Measurements from ENCODE around the gene COX4I1.

The COX4I1 gene

DNA sequence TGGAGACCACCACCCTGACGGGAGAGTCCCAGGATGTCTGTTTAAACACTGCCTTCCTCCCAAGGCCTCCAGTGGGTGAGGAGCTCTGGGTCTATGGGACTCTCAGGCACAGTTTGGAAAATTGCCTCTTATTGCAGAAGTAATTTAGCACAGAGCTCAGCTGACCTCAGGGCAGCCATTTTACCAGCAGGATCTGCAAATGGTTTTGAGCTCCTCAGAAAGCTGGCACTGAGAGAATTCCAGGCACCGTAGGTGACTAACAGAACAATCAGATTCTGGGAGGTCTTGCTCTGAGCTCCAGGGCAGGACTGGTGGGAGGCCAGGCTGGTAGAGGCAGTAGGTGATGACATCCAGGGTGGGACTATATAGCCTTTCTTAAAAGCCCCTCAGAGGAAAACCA lies 31.3 kb upstream of the COX4I1 start:
- no peak for DNase-seq

DNA sequence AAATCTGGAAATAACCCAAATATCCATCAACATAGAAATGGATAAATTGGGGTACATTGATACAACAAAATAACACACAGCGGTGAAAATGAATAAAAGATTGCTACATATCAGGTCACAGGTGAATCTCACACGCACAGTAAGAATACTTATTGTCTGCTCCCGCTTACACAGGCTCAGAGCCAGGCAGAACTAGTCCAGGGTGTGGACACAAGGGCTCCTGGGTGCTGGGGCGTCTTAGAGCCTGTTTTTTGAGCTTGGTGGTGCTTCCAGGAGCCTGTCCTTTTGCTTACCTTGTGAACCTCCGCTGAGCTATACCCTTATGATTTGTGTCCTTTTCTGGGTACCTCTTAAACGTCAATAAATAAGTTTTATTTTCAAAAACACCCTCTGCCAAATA lies 28.8 kb upstream of the COX4I1 start:
- no peak for DNase-seq

DNA sequence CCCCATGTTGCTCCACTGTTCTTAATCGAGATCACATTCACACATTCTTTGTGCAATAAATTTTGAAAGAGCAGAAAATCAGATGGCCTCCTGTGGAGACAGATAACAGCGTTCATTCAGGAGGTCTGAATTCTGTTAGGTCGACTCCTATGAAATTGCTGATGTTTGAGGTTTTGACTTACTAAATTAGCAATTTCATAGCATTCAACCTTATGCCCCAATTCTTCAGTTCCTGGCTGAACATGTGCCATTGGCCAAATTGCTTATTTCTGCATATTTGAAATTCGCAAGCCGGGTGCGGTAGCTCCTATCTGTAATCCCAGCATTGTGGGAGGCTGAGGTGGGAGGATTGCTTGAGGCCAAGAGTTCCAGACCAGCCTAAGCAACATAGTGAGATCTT lies 26.5 kb upstream of the COX4I1 start:
- no peak for DNase-seq

DNA sequence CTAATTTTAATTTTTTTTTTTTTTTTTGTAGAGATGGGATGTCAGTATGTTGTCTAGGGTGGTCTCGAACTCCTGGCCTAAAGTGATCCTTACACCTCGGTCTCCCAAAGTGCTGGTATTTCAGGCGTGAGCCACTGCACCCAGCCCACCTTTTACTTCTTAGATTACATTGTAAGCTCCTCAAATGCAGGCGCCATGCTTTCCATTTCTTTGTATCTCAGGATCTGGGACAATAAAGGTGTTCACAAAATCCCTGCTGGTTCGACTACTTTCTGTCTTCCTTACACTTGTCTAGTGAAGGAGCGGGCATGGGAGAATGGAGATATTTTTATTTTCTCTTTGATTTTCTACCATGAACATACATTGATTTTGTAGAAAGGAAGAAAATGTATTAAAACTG lies 25.4 kb upstream of the COX4I1 start:
- DNase-seq = no peak

DNA sequence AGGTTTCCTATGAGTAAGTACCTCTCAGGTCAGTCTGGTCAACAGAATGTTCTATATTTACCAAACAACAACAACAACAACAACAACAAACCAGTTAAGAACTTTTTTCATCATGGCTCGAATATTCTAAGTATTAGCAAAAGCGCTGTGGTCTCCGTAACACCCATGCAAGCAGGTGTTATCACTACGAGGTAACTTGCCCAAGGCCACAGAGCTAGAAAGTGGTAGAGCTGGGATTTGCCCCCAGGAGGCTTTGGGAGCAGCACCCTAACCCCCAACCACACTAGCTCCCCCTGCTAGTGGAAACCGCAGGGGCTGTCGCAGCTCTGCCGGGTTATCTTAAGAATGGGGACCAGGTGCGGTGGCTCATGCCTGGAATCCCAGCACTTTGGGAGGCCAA lies 24.7 kb upstream of the COX4I1 start:
- no peak for DNase-seq

DNA sequence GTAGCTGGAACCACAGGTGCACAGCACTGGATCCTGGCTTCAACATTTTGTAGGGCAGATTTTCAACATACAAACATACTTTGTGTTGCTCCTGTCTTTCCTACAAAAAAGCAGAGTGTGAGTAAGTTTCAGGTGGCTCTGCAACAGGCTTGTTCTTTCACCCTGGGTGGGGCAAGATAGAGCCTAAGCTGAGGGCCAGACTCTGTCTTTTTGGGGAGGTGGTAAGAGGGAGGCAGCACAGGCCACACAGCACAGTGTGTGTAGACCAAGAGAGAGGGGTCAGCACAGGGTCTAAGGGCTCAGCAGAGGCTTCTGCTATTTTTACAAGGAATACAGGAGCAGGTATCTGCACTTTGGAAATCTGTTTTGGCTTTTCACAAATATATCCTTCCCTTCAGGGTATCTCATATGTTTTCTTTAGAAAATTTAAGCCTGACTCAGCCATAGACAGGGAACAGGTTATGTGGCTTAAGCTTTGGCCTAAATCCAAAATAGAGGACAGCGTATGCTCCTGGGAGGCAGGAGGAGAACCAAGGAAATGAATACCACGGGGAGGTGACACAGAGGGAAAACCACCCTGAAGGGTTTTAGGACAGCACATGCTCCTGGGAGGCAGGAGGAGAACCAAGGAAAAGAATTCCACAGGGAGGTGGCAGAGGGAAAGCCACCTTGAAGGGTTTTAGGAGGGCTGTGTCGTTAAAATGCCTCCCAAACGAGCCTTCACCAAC lies 21.7 kb upstream of the COX4I1 start:
- no peak for DNase-seq

DNA sequence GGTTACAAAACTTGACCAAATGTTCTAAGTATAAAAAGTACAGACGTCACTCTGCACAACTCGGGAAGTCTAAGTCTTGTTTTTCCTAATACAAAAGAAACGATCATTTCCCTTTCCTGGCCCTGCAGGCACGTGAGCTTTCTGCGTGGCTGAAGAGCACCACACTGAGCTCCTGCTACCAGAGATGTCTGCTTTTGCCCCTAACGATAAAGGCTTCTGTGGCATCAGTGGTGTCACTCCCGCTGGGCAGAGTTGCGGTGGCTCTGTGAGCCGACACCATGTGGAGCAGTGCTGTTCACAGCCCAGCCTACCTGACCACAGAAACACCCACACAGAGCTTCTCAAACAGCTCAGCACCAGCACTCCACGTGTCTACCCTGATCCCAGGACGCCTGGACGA lies 20.6 kb upstream of the COX4I1 start:
- DNase-seq = no peak

DNA sequence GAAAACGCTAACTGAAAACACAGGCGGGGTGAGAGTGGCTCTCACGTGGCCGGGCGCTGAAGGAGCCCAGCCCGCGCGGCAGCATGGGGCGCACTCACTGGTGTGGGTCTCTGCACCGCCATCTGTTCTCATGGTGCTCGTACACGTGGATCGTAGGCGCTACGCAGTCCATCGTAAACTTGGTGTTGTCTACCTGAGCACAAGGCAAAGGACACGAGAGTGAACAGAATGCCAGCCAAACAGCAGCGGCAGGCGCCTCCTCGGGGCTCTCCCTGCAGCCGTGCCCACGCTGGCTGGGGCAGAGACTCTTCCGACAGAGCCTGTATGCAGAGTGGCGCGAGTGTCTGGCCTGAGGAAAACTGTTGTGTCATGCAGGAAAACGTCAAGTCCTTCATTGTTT lies 19.2 kb upstream of the COX4I1 start:
- DNase-seq = no peak

DNA sequence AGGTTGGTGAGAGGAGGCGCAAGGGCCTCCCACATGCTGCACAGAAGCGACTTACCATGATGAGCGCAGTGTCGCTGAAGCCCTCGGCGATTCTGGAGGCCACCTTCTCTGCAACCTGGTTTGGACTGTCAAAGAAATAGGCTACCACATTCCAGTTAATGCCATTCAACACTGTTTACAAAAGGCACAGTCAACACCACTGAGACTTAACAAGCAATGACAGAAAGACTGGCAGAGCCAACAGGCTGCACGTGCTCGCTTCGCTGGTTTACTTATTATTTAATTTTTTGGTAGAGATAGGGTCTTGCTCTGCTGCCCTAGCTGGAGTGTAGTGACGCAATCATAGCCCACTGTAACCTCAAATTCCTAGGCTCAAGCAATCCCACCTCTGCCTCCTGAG lies 18.3 kb upstream of the COX4I1 start:
- DNase-seq = peak; percentile 0

DNA sequence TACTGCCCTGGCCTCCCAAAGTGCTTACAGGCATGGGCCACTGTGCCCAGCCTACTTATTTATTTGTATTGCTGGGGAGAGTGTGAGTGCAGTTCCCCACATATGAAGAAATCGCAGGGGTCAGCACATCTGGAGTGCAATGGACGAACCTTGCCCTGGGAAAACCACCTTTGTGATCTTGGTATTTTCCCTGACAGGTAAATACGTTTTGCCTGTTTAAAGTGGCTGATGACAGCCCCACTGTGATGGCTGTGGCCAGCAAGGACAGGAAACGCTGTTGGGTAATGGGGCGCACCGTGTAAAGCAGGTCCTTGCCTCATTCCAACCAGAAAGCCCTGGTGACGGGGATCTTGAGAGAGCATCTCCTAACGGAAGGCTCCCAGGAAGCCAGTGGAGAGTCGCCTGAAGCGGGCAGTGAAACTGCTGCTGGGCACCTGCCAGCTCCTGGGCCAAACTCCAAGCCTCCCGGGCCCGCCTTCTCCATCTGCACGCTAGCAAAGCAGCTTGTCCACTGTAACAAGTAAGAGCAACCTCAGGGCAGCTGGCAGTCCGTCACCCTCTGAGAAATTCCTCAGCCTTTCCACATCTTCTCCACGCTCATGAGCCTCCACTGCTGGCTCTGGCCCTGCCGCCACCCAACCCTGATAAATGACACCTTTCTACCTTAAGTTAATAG lies 17.7 kb upstream of the COX4I1 start:
- DNase-seq = peak; percentile 2

DNA sequence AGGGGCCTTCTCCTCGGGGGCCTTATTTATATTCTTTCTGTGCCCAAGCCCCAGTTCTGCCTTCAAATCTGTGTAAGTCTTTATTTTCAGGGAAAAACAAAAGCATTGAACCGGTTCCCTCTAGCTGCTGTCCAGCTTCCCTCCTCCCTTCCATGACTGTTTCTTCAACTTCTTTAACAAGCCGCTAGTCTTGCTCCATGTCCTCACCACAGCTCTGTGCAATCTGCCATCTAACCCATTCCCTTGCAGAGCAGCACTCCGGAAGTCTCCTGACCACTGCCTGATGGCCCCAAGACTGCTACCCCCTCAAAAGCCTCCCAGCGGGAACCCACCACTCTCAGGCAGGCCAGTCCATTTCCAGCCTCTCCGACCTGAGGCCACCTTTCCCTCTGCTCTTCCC lies 17.0 kb upstream of the COX4I1 start:
- no peak for DNase-seq

DNA sequence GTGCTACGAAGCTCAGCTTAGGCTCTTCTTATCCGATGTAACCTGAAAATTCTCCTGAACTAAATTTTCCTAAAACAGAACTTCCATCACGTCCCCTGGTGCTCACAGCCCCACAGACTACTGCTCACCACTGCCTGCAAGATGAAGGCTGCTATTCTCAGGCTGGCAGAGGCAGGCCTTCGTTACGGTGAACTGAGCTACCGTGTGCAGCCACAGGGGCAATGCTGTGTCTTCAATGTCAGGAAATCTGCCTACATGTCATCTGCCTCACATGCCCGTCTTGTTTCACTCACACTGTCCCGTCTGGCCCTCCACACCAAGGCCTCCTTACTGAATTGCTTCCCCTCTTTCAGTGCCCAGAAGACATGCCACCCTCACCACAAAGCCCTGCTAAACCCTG lies 16.1 kb upstream of the COX4I1 start:
- no peak for DNase-seq

DNA sequence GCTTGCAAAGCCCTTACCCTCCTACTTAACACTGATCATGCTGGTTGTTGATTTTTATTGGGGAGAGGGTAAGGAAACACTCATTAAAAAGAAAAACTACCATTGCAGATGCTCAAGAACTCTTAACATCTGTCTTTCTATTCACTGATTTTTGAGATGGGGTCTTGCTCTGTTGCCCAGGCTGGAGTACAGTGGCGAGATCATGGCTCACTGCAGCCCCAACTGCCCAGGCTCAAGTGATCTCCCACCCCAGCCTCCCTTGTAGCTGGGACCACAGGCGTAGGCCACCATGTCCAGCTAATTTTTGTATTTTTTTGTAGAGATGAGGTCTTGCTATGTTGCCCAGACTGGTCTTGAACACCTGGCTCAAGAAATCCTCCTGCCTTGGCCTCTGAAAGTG lies 14.7 kb upstream of the COX4I1 start:
- DNase-seq = no peak

DNA sequence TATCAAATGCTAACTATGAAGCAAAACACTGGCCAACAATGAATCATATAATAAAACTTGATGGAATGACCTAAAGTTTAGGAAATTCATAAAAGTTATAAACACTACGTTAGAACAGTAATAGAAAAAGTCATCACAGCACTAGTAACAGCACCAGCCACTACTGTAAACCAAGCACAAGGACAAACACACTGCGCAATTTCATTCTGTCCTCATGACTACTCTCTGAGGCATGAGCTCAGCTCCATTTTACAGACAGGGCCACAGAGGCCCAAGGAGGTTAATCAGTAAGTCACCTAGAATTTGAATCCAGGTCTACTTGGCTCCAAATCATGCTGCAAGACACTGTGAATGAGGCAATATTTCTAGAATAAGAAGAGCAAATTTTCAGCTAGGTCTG lies 13.6 kb upstream of the COX4I1 start:
- no peak for DNase-seq

DNA sequence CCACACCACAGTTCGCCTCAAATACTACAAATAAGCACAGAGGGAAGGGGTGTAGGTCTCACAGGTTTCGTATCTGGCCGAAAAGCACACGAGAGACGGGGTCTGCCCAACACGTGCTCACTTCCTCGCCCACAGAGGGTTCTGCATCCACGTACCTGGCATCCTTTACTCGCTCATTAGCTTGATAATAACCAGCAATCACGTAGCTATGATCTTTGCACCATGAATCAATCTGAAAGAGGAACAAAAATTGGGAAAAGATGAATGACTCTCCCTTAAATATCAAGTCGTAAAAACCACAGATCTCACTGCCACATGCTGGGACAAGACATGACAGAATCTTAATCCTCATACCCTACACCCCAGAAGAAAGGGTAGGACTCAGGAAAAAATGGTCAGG lies 10.7 kb upstream of the COX4I1 start:
- no peak for DNase-seq

DNA sequence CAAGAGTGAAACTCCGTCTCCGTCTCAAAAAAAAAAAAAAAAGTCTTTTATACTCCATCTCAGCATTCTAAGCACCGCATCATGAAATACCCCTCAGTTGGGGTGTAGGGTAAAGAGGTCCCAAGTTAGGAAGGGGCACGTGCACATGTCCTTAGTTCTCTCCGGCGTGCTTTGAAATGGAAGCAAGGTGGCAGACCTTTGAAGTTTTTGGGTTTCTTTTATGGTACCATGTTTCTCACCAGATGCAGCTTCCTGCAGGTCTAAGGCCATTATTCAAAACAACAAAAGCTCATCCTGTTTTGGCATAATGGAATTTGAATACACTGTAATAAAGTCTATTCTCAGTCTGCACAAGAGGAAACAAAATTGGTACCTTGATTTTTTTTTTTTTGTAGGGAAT lies 9.7 kb upstream of the COX4I1 start:
- DNase-seq = no peak

DNA sequence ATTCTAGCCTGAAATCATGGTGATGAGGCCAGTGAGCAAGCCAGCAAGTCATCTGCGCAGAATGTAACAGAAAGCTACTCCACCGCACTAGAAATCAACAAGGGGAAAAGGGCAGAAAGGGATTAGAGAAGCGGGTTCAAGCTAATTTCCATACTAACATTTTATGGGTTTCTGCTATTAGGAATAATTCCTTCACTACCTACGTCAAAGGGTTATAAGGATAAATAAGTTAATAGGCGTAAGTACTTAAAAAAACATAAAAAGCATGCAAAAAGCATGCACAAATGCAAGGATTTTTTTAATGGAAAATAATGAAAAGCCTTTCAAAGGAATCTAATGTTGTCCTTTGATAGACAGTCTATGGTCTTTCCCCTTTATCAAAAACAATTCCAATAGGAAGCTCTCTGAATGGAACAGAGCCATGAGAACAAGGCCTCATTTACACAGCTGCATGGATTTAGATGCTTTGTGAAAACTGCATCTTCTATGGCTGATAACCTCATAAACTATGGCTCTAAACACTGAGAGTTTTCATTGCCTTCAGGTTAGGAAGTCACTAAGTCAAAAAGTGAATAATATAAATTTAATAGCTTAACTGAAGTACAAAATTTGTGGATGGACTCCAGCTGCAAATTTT lies 5.7 kb upstream of the COX4I1 start:
- no peak for DNase-seq

DNA sequence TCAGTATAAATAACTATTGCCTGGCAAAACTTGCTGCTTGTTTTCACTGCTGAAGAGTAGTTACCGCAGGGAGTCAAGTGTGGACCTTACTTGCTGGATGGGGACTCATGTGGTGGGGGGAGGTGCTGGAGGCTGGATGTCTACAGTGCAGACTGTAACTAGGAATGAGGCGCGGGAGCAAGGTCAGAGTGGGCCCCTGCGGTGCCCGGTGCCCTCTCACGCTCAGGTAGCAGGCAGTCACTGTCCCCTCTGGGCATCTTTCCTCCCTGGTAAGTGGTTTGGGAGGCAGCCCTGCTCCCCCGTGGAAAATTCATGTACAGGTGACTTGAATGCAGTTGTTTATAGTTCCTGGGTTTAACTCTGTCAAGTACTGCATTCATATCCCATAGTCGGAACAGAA lies 4.8 kb upstream of the COX4I1 start:
- no peak for DNase-seq

DNA sequence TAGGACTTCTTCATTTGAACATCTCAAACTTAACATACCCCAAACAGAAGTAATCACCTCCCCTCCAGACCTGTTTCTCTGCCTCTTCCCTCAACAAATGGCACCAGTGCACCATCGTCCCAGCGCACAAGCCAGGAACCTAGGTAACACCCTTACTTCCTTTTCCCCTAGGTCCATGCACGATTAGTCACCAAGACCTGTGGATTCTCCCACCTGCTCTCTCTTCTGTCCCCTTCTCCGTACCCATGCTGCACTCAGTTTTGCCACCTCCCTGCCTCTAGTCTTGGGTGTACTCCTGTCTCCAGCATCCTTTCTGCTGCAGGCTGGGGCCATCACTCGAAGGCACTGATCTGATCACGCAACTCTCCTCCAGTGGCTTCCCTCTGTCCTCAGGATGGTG lies 3.3 kb upstream of the COX4I1 start:
- no peak for DNase-seq

DNA sequence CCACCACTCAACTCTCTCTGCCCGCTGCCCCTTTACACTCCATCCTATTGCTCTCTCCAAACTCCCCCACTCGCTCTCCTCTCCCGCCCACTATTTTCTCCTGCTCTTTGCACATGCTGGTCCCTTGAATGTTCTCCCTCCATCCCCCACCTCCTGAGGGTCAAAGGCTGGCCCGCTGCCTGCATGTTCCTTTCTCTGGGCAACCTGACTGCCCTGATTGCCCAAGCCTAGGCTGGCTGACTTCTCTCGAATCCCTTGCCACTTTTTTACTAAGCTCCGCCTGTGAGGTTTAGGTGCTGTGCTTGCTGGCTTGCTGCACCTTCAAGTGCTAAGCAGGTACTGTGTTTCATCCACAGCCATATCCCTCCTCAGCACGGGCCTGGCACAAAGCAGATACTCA lies 2.9 kb upstream of the COX4I1 start:
- DNase-seq = no peak

DNA sequence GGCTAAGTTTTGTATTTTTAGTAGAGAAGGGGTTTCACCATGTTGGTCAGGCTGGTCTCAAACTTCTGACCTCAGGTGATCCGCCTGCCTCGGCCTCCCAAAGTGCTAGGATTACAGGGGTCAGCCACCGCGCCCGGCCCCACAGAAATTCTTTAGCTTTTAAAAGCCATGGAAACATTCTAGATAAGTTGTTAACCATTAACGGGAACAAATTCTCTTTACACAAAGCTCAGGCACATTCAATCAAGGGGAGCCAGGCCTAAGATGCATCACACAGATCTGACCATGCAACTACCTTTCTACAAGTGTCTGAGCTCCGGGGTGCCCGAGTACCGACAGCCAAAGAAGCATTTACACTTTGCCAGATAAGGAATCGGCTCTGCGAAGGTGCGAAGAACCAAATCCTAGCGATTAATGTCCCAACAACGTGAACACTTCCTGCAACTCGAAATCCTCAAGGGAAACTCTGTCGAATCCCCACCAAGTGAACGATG lies 1.2 kb upstream of the COX4I1 start:
- DNase-seq = no peak

DNA sequence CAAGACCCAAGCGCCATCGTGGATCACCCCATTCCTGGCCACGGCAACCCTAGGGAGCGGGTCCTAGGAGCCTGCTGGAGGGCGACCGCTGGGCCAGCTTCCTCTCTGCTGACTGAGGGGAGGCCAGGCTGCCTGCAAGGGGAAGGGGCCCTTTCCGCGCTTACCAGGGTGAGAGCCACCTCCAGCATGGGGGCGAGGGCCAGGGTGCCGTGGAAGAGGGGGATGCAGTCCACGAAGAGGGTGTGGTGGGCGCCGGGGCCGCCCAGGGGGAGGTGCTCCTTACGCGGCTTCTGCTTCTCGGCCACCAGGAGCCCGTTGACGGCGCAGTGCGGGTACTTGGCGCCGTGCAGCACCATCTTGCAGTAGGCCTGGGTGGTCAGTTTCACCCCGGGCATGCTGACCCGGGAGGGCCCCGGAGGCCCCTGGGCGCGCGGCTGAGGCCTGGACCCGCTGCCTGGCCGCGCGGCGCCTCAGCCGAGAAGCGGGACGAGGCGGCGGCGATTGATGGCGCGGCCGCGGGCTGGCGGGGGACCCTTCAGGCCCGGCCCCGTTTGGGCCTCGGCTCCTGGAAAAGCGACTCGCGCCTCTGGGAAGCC lies 496 bp upstream of the COX4I1 start:
- DNase-seq = no peak

DNA sequence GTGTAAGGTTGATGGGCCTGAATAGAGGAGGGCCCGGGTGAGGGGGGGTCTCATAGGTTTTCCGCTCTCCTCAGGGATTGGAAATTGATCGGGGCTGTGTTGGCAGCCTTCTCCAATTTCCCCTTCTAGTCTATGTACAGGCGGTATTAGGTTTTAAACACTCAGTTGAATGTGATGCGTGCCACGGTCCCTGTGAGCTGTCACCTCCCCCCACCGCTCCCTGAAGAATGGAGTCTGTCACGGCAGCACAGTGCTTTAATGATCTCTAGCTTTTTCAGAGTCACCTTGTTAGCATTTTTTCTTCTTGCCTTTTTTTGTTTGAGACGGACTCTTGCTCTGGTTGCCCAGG lies 800 bp downstream of the COX4I1 start:
- peak; percentile 4 for DNase-seq

DNA sequence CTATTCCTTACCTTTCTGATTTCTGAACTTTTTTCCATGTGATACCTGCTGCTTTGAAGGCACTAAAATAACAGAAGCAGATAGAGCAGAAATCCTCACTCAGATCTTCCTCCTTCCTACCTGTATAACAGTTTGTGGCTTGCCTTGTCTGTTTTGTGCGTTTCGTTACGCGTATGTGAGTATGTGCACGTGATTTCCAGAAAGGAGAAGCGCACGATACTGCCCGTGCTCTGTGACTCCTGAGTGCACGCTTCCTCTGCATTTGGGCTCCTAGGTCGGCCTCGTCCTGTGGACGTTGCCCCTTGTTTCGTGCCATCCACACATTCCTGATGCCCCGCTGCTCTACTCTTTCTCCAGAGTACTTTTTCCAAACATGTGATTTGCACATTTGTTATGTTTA lies 4.1 kb downstream of the COX4I1 start:
- DNase-seq = no peak

All from NCI-H2029 (cell line).